Heart left ventricle (tissue), 13 donors: ENCODE data around the gene HSF4.

Experiments
- CTCF ChIP-seq, 12 donors: fragments of 200-600 bp; sonication (generic) in 4 of 12; IDR thresholded peaks; one replicate each; pipeline versions ENCODE4 v1.5.0 to v1.8.0; 2018 to 2022; ENCODE audit warnings: antibody characterized with exemption in 12 of 12, mild to moderate bottlenecking in 5 of 12
- POLR2A ChIP-seq, 2 donors: fragments of 450-650 bp; IDR thresholded peaks; one replicate each; pipeline ENCODE4 v1.6.1; 2017; ENCODE audit warnings: antibody characterized with exemption in 2 of 2, mild to moderate bottlenecking in 2 of 2, moderate library complexity in 2 of 2
- donor health status: ischemic (EF 13 %, LVEDD 7.1; RV severe dilation, severe dysfunction).
- donor health status: DM: no; HTN: yes; CAD: no.
- donor health status: DM: no; HTN: no; CAD: no.
- donor health status: ischemic (EF 25% LVEDD 6.9; RV normal size, moderate dysfunction).
- donor health status: ischemic (EF 25% LVEDD 5.7; RV mildly dilated, moderate dysfunction).
- donor health status: ischemic (EF 35%, LVEDD 5.7; RV mildly dilated, moderate dysfunction).
- donor health status: nonischemic (EF 11% LVEDD 7.7; RV severe dilation, severe dysfunction).
- donor health status: DM: yes; HTN: yes; CAD: no.
- donor health status: PGD.
- donor health status: ischemic (EF 29% LVEDD 5.4; RV normal size, mild dysfunction).
- donor health status: nonischemic (EF 23%, LVEDD 6.1; RV moderate dilation, normal function).

- no peak for TF ChIP-seq CTCF (IDR thresholded peaks at IDR 0.05)
- TF ChIP-seq POLR2A (IDR thresholded peaks at IDR 0.05) = no peak
Observed at GRCh38 chr16:67187175-67187890, 22.8 kb downstream of the HSF4 start.
